Colonic mucosa (tissue), 4 donors: ENCODE results near the gene TBC1D22A. TPM values are rescaled to one million over a fixed set of nuclear protein-coding genes. Genes with fewer than 3 reads are reported as not detected.

Experiments used
- DNase-seq: peaks from one replicate; pipeline ENCODE4 v3.0.0-alpha.2; 2020
- H3K27ac ChIP-seq: fragments of 200-600 bp; one replicate; pipeline ENCODE4 v1.8.0; 2021
- H3K27me3 ChIP-seq: fragments of 200-600 bp; one replicate; pipeline ENCODE4 v1.8.0; 2021
- H3K36me3 ChIP-seq: fragments of 200-600 bp; one replicate; pipeline ENCODE4 v1.8.0; 2021
- H3K4me1 ChIP-seq: fragments of 200-600 bp; one replicate; pipeline ENCODE4 v1.8.0; 2021; ENCODE audit warnings: mild to moderate bottlenecking
- H3K4me3 ChIP-seq: fragments of 200-600 bp; one replicate; pipeline ENCODE4 v1.8.0; 2021
- H3K9ac ChIP-seq, 2 donors: one replicate each; pipeline ENCODE4 v1.7.0; 2013; ENCODE audit warnings: control low read depth in 2 of 2, low read depth in 2 of 2, low read length in 2 of 2
- H3K9me3 ChIP-seq: fragments of 200-600 bp; one replicate; pipeline ENCODE4 v1.8.0; 2021
- intact Hi-C: fragments of 100-400 bp; cut with DNase I; formaldehyde crosslinking; loops from one replicate; pipeline ENCODE4 v1.14.1; 2022
- total RNA-seq, 2 donors: library from RNA; stranded (reverse); fragmentation: NEBNext Ultra II Directional in 1 of 2; extraction: Animal tissue kit (Norgen Biotek cat#: 25700) in 1 of 2; gene quantifications; one replicate each; pipeline ENCODE4 v1.2.1, GENCODE V29; 2021
- TF ChIP-seq, protein P1 (sequence below): fragments of 200-600 bp; IDR thresholded peaks from one replicate; pipeline ENCODE4 v1.8.0; 2022; ENCODE audit warnings: antibody characterized with exemption, mild to moderate bottlenecking
- donor health status: healthy.
- donor health status: DM: no; HTN: no; CAD: no.
- donor health status: DM: no; HTN: no; CAD: no.

TBC1D22A gene
- total RNA-seq, 2 donors from 2014 or later = 34.2 to 36.4 TPM

GRCh38 chr22:47063071-47063509, 300.6 kb downstream of the TBC1D22A start:
- H3K9ac ChIP-seq = no peak overlapping the region
- H3K4me3 ChIP-seq = no peak overlapping the region
- TF ChIP-seq, protein P1, sequence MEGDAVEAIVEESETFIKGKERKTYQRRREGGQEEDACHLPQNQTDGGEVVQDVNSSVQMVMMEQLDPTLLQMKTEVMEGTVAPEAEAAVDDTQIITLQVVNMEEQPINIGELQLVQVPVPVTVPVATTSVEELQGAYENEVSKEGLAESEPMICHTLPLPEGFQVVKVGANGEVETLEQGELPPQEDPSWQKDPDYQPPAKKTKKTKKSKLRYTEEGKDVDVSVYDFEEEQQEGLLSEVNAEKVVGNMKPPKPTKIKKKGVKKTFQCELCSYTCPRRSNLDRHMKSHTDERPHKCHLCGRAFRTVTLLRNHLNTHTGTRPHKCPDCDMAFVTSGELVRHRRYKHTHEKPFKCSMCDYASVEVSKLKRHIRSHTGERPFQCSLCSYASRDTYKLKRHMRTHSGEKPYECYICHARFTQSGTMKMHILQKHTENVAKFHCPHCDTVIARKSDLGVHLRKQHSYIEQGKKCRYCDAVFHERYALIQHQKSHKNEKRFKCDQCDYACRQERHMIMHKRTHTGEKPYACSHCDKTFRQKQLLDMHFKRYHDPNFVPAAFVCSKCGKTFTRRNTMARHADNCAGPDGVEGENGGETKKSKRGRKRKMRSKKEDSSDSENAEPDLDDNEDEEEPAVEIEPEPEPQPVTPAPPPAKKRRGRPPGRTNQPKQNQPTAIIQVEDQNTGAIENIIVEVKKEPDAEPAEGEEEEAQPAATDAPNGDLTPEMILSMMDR = no peak
- H3K9me3 ChIP-seq = no peaks in the 10 kb centered on the region
- H3K27ac ChIP-seq = no peak overlapping the region
- no peaks in the 10 kb centered on the region for H3K36me3 ChIP-seq
- no peaks in the 10 kb centered on the region for H3K4me1 ChIP-seq
- no peaks in the 10 kb centered on the region for H3K27me3 ChIP-seq
- no peak for DNase-seq
- intact Hi-C loops = no loop called here

GRCh38 chr22:47063606-47064005, 301.2 kb downstream of the TBC1D22A start:
- H3K4me1 ChIP-seq = no peaks in the 10 kb centered on the region
- H3K27ac ChIP-seq = no peak overlapping the region
- TF ChIP-seq, protein P1 = no peak
- no peaks in the 10 kb centered on the region for H3K36me3 ChIP-seq
- no peak for DNase-seq
- no peak overlapping the region for H3K9ac ChIP-seq
- H3K9me3 ChIP-seq = no peaks in the 10 kb centered on the region
- no peak overlapping the region for H3K4me3 ChIP-seq
- H3K27me3 ChIP-seq = no peaks in the 10 kb centered on the region
- intact Hi-C loops = no loop called here

DNA sequence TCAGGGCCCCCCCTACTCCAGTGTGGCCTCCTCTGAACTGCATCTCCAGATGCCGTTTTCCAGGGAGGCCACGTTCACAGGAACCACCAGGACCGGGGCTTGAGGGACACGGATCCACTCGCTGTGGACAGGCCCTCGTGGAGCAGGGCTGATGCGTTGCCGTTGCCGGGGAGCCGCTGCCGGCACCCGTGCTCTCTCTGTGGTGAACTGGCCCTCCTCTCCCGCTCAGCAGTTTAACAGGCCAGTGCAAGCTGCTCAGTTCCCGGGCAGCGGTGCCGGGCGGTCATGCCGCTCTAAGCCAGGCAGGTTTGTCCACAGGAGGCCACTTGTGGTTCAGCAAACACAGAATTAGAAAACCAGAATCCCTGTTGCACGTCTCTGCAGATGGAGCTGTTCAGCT, 301.6 kb downstream of the TBC1D22A start:
- no peak overlapping the region for H3K9ac ChIP-seq

GRCh38 chr22:47064416-47064815, 302.0 kb downstream of the TBC1D22A start:
- H3K4me1 ChIP-seq = no peaks in the 10 kb centered on the region
- H3K4me3 ChIP-seq = no peak overlapping the region
- no peaks in the 10 kb centered on the region for H3K9me3 ChIP-seq
- DNase-seq = no peak
- intact Hi-C loops = no loop called here
- no peaks in the 10 kb centered on the region for H3K36me3 ChIP-seq
- H3K9ac ChIP-seq = no peak overlapping the region
- H3K27ac ChIP-seq = no peak overlapping the region
- no peaks in the 10 kb centered on the region for H3K27me3 ChIP-seq
- TF ChIP-seq, protein P1 = no peak

More for the DNA sequence above, 301.6 kb downstream of the TBC1D22A start:
- no peaks in the 10 kb centered on the region for H3K27me3 ChIP-seq
- TF ChIP-seq, protein P1 = no peak
- H3K4me3 ChIP-seq = no peak overlapping the region
- H3K36me3 ChIP-seq = no peaks in the 10 kb centered on the region
- no peaks in the 10 kb centered on the region for H3K9me3 ChIP-seq
- no peak for DNase-seq
- intact Hi-C loops = no loop called here
- H3K4me1 ChIP-seq = no peaks in the 10 kb centered on the region
- H3K27ac ChIP-seq = no peak overlapping the region

- Histone ChIP-seq H3K27me3 (no peaks in the 10 kb centered on the region), H3K27ac (no peak overlapping the region), H3K4me3 (no peak overlapping the region), H3K9ac (no peak overlapping the region), H3K36me3 (no peaks in the 10 kb centered on the region), H3K9me3 (no peaks in the 10 kb centered on the region), H3K4me1 (no peaks in the 10 kb centered on the region)
- DNase-seq = no peak
- TF ChIP-seq, protein P1 = no peak
- intact Hi-C loops = no loop called here
These were observed 303.5 kb downstream of the TBC1D22A start for GRCh38 chr22:47065756-47066615.
